Neuronal stem cell (in vitro differentiated cells): ENCODE measurements around the gene TIAM2.

ENCODE experiments used
- DNase-seq: peaks from one replicate; pipeline ENCODE4 v3.0.0-alpha.2; 2013; ENCODE audit warnings: low spot score
- H2AFZ ChIP-seq: one replicate; pipeline ENCODE4 v1.6.1; 2013; ENCODE audit warnings: mild to moderate bottlenecking, low read length, inconsistent platforms
- H2AK5ac ChIP-seq: 2 replicates; pipeline ENCODE4 v1.6.1; 2013; ENCODE audit warnings: low read depth, mild to moderate bottlenecking, inconsistent platforms, low read length, moderate library complexity, mixed read lengths
- H2BK120ac ChIP-seq: 2 replicates; pipeline ENCODE4 v1.6.1; 2013; ENCODE audit warnings: low read depth, mild to moderate bottlenecking, inconsistent platforms, low read length, moderate library complexity, mixed read lengths
- H2BK12ac ChIP-seq: one replicate; pipeline ENCODE4 v1.6.1; 2013; ENCODE audit warnings: low read length, inconsistent platforms
- H2BK15ac ChIP-seq: 2 replicates; pipeline ENCODE4 v1.6.1; 2013; ENCODE audit warnings: mild to moderate bottlenecking, low read length, inconsistent platforms, mixed read lengths
- H2BK5ac ChIP-seq: one replicate; pipeline ENCODE4 v1.6.1; 2013; ENCODE audit warnings: inconsistent platforms, mild to moderate bottlenecking, low read length, moderate library complexity
- H3K14ac ChIP-seq: one replicate; pipeline ENCODE4 v1.6.1; 2013; ENCODE audit warnings: low read length, inconsistent platforms
- H3K18ac ChIP-seq: 2 replicates; pipeline ENCODE4 v1.6.1; 2013; ENCODE audit warnings: low read length, inconsistent platforms
- H3K23ac ChIP-seq: 2 replicates; pipeline ENCODE4 v1.6.1; 2013; ENCODE audit warnings: low read depth, mild to moderate bottlenecking, mixed read lengths, low read length, inconsistent platforms; ENCODE audit not compliant: poor library complexity
- H3K27ac ChIP-seq: replicated peaks from 3 replicates; pipeline ENCODE4 v1.5.1; 2013; ENCODE audit warnings: low read length, inconsistent platforms
- H3K27me3 ChIP-seq, 3 experiments: 2 replicates each; pipeline ENCODE4 v1.6.1; 2013; ENCODE audit warnings: low read length in 3 of 3, mild to moderate bottlenecking in 2 of 3, inconsistent platforms in 1 of 3, low read depth in 1 of 3, mixed read lengths in 1 of 3, moderate library complexity in 1 of 3; ENCODE audit not compliant: control insufficient read depth in 3 of 3, insufficient read depth in 3 of 3
- H3K36me3 ChIP-seq, 2 donors: replicated peaks in 1 of 2; 2 replicates each; pipeline ENCODE4 v1.6.1; 2013; ENCODE audit warnings: low read length in 2 of 2; ENCODE audit not compliant: control insufficient read depth in 2 of 2, insufficient read depth in 2 of 2
- H3K4ac ChIP-seq: 2 replicates; pipeline ENCODE4 v1.6.1; 2013; ENCODE audit warnings: inconsistent platforms, mild to moderate bottlenecking, low read length, moderate library complexity
- H3K4me1 ChIP-seq, 2 donors: 1 replicate in 1 of 2; 2 replicates in 1 of 2; pipeline ENCODE4 v1.6.1; 2013; ENCODE audit warnings: low read length in 2 of 2, low read depth in 1 of 2; ENCODE audit not compliant: control insufficient read depth in 2 of 2, insufficient read depth in 1 of 2
- H3K4me2 ChIP-seq: one replicate; pipeline ENCODE4 v1.6.1; 2013; ENCODE audit warnings: mild to moderate bottlenecking, low read length, inconsistent platforms; ENCODE audit not compliant: insufficient read depth, poor library complexity, severe bottlenecking
- H3K4me3 ChIP-seq, 2 donors: 2 replicates each; pipeline ENCODE4 v1.5.1; 2013; ENCODE audit warnings: low read length in 2 of 2, mild to moderate bottlenecking in 2 of 2, inconsistent platforms in 1 of 2, moderate library complexity in 1 of 2
- H3K79me1 ChIP-seq: one replicate; pipeline ENCODE4 v1.6.1; 2013; ENCODE audit warnings: low read depth, mild to moderate bottlenecking, inconsistent platforms, low read length, moderate library complexity
- H3K9ac ChIP-seq: one replicate; pipeline ENCODE4 v1.6.1; 2013; ENCODE audit warnings: mild to moderate bottlenecking, low read depth, low read length, inconsistent platforms; ENCODE audit not compliant: poor library complexity
- H3K9me3 ChIP-seq, 2 donors: replicated peaks in 1 of 2; 2 replicates each; pipeline versions ENCODE3 to v1.6.1; 2013; ENCODE audit warnings: low read length in 2 of 2, mild to moderate bottlenecking in 2 of 2, inconsistent platforms in 1 of 2, low read depth in 1 of 2, mixed read lengths in 1 of 2, moderate library complexity in 1 of 2; ENCODE audit not compliant: control insufficient read depth in 2 of 2, insufficient read depth in 1 of 2
- H4K8ac ChIP-seq: one replicate; pipeline ENCODE4 v1.6.1; 2013; ENCODE audit warnings: low read depth, mild to moderate bottlenecking, inconsistent platforms, low read length, moderate library complexity
- H4K91ac ChIP-seq: one replicate; pipeline ENCODE4 v1.6.1; 2013; ENCODE audit warnings: low read length, low read depth, mild to moderate bottlenecking, inconsistent platforms; ENCODE audit not compliant: poor library complexity
- WGBS, 2 donors: extraction: QIAGEN DNeasy Blood & Tissue Kit; methylation state at CpG; one replicate each; pipeline ENCODE4 v1.1.7; 2013; ENCODE audit warnings: missing lambda C conversion rate in 2 of 2, mixed read lengths in 1 of 2; ENCODE audit not compliant: insufficient read length in 2 of 2, insufficient replicate concordance in 1 of 2; ENCODE audit errors: extremely low coverage in 2 of 2; 5-methylcytosine and 5-hydroxymethylcytosine counted together

Gene TIAM2

GRCh38 chr6:154954347-154954746 is 40.8 kb upstream of the TIAM2 start:
- no peak overlapping the region for H3K27ac ChIP-seq
- H3K4ac ChIP-seq = no peak overlapping the region
- WGBS, 2 donors = no CpG with 5 or more reads among the region's 4 CpGs
- no peaks in the 10 kb centered on the region for H3K4me1 ChIP-seq
- no peak overlapping the region for H3K9ac ChIP-seq
- H3K4me2 ChIP-seq = no peak overlapping the region
- H2AFZ ChIP-seq = no peak overlapping the region
- no peak overlapping the region for H2BK120ac ChIP-seq
- no peak overlapping the region for H2BK12ac ChIP-seq
- peaks cover 2 to 6% of the 10 kb centered on the region in 2 donors for H3K9me3 ChIP-seq
- H2AK5ac ChIP-seq = no peak overlapping the region
- H2BK5ac ChIP-seq = no peak overlapping the region
- no peak overlapping the region for H3K18ac ChIP-seq
- no peak overlapping the region for H3K4me3 ChIP-seq
- DNase-seq = no peak
- no peak overlapping the region for H2BK15ac ChIP-seq
- no peak overlapping the region for H3K14ac ChIP-seq
- no peak overlapping the region for H4K8ac ChIP-seq
- H3K23ac ChIP-seq = no peak overlapping the region
- H3K27me3 ChIP-seq = no peaks in the 10 kb centered on the region
- no peaks in the 10 kb centered on the region for H3K79me1 ChIP-seq
- peaks cover 6% of the 10 kb centered on the region in 2 donors for H3K36me3 ChIP-seq
- H4K91ac ChIP-seq = no peak overlapping the region

- H3K4me1 ChIP-seq = peaks cover 0 to 3% of the 10 kb centered on the region in 2 donors
- no peak overlapping the region for H3K9ac ChIP-seq
- H4K8ac ChIP-seq = no peak overlapping the region
- no peak overlapping the region for H4K91ac ChIP-seq
- no peak overlapping the region for H3K4ac ChIP-seq
- H3K18ac ChIP-seq = no peak overlapping the region
- no peak overlapping the region for H2BK5ac ChIP-seq
- H2BK15ac ChIP-seq = no peak overlapping the region
- no peaks in the 10 kb centered on the region for H3K36me3 ChIP-seq
- H2AK5ac ChIP-seq = no peak overlapping the region
- no peak overlapping the region for H3K4me3 ChIP-seq
- H3K27me3 ChIP-seq = no peaks in the 10 kb centered on the region
- H3K27ac ChIP-seq = no peak overlapping the region
- no peak overlapping the region for H2BK120ac ChIP-seq
- H3K9me3 ChIP-seq = no peaks in the 10 kb centered on the region
- no CpG with 5 or more reads among the region's 12 CpGs for WGBS, 2 donors
- no peak overlapping the region for H3K4me2 ChIP-seq
- no peak overlapping the region for H3K14ac ChIP-seq
- H3K23ac ChIP-seq = no peak overlapping the region
- no peak for DNase-seq
- no peak overlapping the region for H2BK12ac ChIP-seq
- H2AFZ ChIP-seq = no peak overlapping the region
- H3K79me1 ChIP-seq = no peaks in the 10 kb centered on the region
Observed at GRCh38 chr6:154956771-154957522, 38.2 kb upstream of the TIAM2 start.

DNA sequence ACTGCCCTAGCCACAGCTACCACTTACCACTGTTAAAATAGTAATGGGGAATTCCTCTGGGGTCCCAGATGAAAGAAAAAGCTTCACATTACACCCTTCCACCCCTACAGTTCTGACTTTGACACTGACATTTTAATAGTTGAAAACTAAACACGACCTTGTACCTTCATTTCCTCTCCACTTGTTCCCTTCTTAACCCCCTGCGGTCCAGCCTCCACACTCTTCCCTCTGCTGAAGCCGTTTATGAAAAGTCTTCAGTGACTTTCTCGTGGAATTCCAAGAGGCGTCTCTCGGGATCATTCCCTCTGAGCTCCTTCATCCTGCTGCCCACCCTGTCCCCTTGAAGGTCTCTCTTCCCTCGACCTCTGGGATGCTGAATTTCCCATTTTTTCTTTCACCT is 36.6 kb upstream of the TIAM2 start:
- no peak overlapping the region for H4K91ac ChIP-seq
- no CpG with 5 or more reads among the region's 7 CpGs for WGBS, 2 donors

GRCh38 chr6:154960299-154960843 is 34.7 kb upstream of the TIAM2 start:
- WGBS, 2 donors = no CpG with 5 or more reads among the region's 11 CpGs
- H2BK5ac ChIP-seq = no peak overlapping the region
- no peak overlapping the region for H2AFZ ChIP-seq
- H3K18ac ChIP-seq = peak overlapping the region; percentile 23
- H3K4me3 ChIP-seq = no peak overlapping the region
- H3K27me3 ChIP-seq = no peaks in the 10 kb centered on the region
- H3K36me3 ChIP-seq = no peaks in the 10 kb centered on the region
- H3K14ac ChIP-seq = no peak overlapping the region
- H2BK15ac ChIP-seq = no peak overlapping the region
- H3K23ac ChIP-seq = no peak overlapping the region
- no peak overlapping the region for H3K4ac ChIP-seq
- H2BK120ac ChIP-seq = no peak overlapping the region
- H2AK5ac ChIP-seq = no peak overlapping the region
- no peak overlapping the region for H3K27ac ChIP-seq
- H4K8ac ChIP-seq = no peak overlapping the region
- H3K4me2 ChIP-seq = no peak overlapping the region
- H3K4me1 ChIP-seq = peaks cover 0 to 3% of the 10 kb centered on the region in 2 donors
- H3K9me3 ChIP-seq = no peaks in the 10 kb centered on the region
- H4K91ac ChIP-seq = no peak overlapping the region
- no peak overlapping the region for H3K9ac ChIP-seq
- no peaks in the 10 kb centered on the region for H3K79me1 ChIP-seq
- H2BK12ac ChIP-seq = no peak overlapping the region
- no peak for DNase-seq

More for the DNA sequence above, 36.6 kb upstream of the TIAM2 start:
- no peaks in the 10 kb centered on the region for H3K36me3 ChIP-seq
- H3K27ac ChIP-seq = no peak overlapping the region
- H3K23ac ChIP-seq = no peak overlapping the region
- no peak overlapping the region for H3K4ac ChIP-seq
- no peaks in the 10 kb centered on the region for H3K27me3 ChIP-seq
- no peak for DNase-seq
- no peaks in the 10 kb centered on the region for H3K79me1 ChIP-seq
- H3K9ac ChIP-seq = no peak overlapping the region
- no peak overlapping the region for H2BK15ac ChIP-seq
- H2AK5ac ChIP-seq = no peak overlapping the region
- no peak overlapping the region for H2BK12ac ChIP-seq
- H3K14ac ChIP-seq = no peak overlapping the region
- no peaks in the 10 kb centered on the region for H3K9me3 ChIP-seq
- no peak overlapping the region for H4K8ac ChIP-seq
- H2AFZ ChIP-seq = no peak overlapping the region
- no peak overlapping the region for H3K4me3 ChIP-seq
- H3K4me1 ChIP-seq = peaks cover 0 to 3% of the 10 kb centered on the region in 2 donors
- no peak overlapping the region for H2BK5ac ChIP-seq
- no peak overlapping the region for H3K18ac ChIP-seq
- H3K4me2 ChIP-seq = no peak overlapping the region
- no peak overlapping the region for H2BK120ac ChIP-seq
